ENCODE measurements around the gene EXD3. TPM values are rescaled to one million over a fixed set of nuclear protein-coding genes. Genes with fewer than 3 reads are reported as not detected.
"Not testable (repeated sequence)": the region's sequence is repeated elsewhere in the genome, so short reads cannot be mapped to it uniquely, and the experiment has no call there.

EXD3 gene
- polyA plus RNA-seq, 2 of the 4 experiments (the other 2 are of a cell fraction) = 3.4 to 4.5 TPM

- no peaks in the 10 kb centered on the region for H3K4me1 ChIP-seq
- H3K4me3 ChIP-seq = no peak overlapping the region
- TF ChIP-seq POLR2AphosphoS2 (conservative IDR thresholded peaks at IDR 0.05; ENCODE audit: low read length) (no peak), RFX5 (IDR thresholded peaks at IDR 0.05) (no peak), NFE2L2 (conservative IDR thresholded peaks at IDR 0.05; ENCODE audit: low read length) (no peak), ZSCAN20 (CRISPR knock-in tag; IDR thresholded peaks at IDR 0.05) (no peak), RNF2 (IDR thresholded peaks at IDR 0.05; ENCODE audit: borderline replicate concordance, low read depth) (no peak), FOXS1 (CRISPR knock-in tag; IDR thresholded peaks at IDR 0.05) (no peak), ZC3H11A (IDR thresholded peaks at IDR 0.05) (no peak), CHD2 (IDR thresholded peaks at IDR 0.05; ENCODE audit: low read length, partially characterized antibody) (no peak), JUNB (IDR thresholded peaks at IDR 0.05) (no peak)
- no peak overlapping the region for H3K4me2 ChIP-seq
- no peaks in the 10 kb centered on the region for H3K9me3 ChIP-seq
- WGBS (ENCODE audit: missing lambda C conversion rate) = 84% methylated on average over 15 of the region's 34 CpGs
- DNase-seq (ENCODE audit: low read depth in 1 of 2, low spot score in 1 of 2) (no peak), ATAC-seq (no peak), FAIRE-seq (no peak)
- ChIA-PET CTCF (interaction anchor here (0.8 to 2.4 kb wide), 3 partner anchors 35 to 85 kb away, joined by 4 to 8 read pairs (median 4); partner anchors contain the start of genes EXD3, NOXA1 and NRARP), POLR2A (no interaction called here)
- H3K27ac ChIP-seq = no peak overlapping the region
Observed at GRCh38 chr9:137387114-137387890, 35.7 kb downstream of the EXD3 start.

- 88% methylated on average over 6 of the region's 12 CpGs for WGBS (ENCODE audit: missing lambda C conversion rate)
- FAIRE-seq; ATAC-seq; H3K9me3 ChIP-seq; H3K4me3 ChIP-seq; H3K27ac ChIP-seq; DNase-seq (ENCODE audit: low read depth in 1 of 2, low spot score in 1 of 2); H3K4me2 ChIP-seq; POLR2A ChIA-PET; H3K4me1 ChIP-seq: not testable (repeated sequence)
- CTCF ChIA-PET = interaction anchor here (0.8 to 2.4 kb wide), 2 partner anchors 35 to 37 kb away, joined by 4 to 8 read pairs; partner anchors contain the start of genes EXD3 and NOXA1
Observed at GRCh38 chr9:137386507-137387113, 36.4 kb downstream of the EXD3 start.

GRCh38 chr9:137385061-137385655 is 37.8 kb downstream of the EXD3 start:
- H3K27ac ChIP-seq = no peak overlapping the region
- TF ChIP-seq HOXB13 (CRISPR knock-in tag; IDR thresholded peaks at IDR 0.05; ENCODE audit: low read depth) = no peak
- no peak for TF ChIP-seq PHF8 (IDR thresholded peaks at IDR 0.05; ENCODE audit: borderline replicate concordance, low read depth)
- no peak for TF ChIP-seq EP300 (IDR thresholded peaks at IDR 0.05)
- TF ChIP-seq FOXS1 (CRISPR knock-in tag; IDR thresholded peaks at IDR 0.05) = no peak
- TF ChIP-seq BCL3 (IDR thresholded peaks at IDR 0.05) = no peak
- no peak for DNase-seq (ENCODE audit: low read depth in 1 of 2, low spot score in 1 of 2)
- H3K4me2 ChIP-seq = no peak overlapping the region
- no peak overlapping the region for H3K4me3 ChIP-seq
- ATAC-seq = no peak; a peak in 1 of 6 replicates
- FAIRE-seq = no peak
- WGBS (ENCODE audit: missing lambda C conversion rate) = 90% methylated on average over 26 of the region's 26 CpGs
- H3K4me1 ChIP-seq = no peaks in the 10 kb centered on the region
- CTCF ChIA-PET = no interaction called here
- no peaks in the 10 kb centered on the region for H3K9me3 ChIP-seq
- POLR2A ChIA-PET = no interaction called here

GRCh38 chr9:137383784-137384756 is 38.9 kb downstream of the EXD3 start:
- no peak overlapping the region for H3K4me3 ChIP-seq
- ATAC-seq (no peak), FAIRE-seq (no peak), DNase-seq (ENCODE audit: low read depth in 1 of 2, low spot score in 1 of 2) (no peak)
- H3K27ac ChIP-seq = no peak overlapping the region
- CTCF ChIA-PET = interaction anchor here (1.1 kb wide), 1 partner anchor 10 kb away, joined by 3 read pairs; no protein-coding TSS in a partner anchor
- POLR2A ChIA-PET = interaction anchor here (0.6 kb wide), 1 partner anchor 71 kb away, joined by 3 read pairs; no protein-coding TSS in a partner anchor
- TF ChIP-seq JUNB (IDR thresholded peaks at IDR 0.05) (no peak), HES2 (IDR thresholded peaks at IDR 0.05) (no peak), ZSCAN20 (CRISPR knock-in tag; IDR thresholded peaks at IDR 0.05) (no peak), ELK1 (IDR thresholded peaks at IDR 0.05; ENCODE audit: low read depth, low read length) (no peak), EHMT2 (IDR thresholded peaks at IDR 0.05; ENCODE audit: low read depth) (no peak)
- no peaks in the 10 kb centered on the region for H3K4me1 ChIP-seq
- H3K4me2 ChIP-seq = no peak overlapping the region
- H3K9me3 ChIP-seq = no peaks in the 10 kb centered on the region
- whole genome bisulfite sequencing (ENCODE audit: missing lambda C conversion rate) = 85% methylated on average over 32 of the region's 39 CpGs
